ENCODE measurements around the gene CD46. TPM values are rescaled to one million over a fixed set of nuclear protein-coding genes. Genes with fewer than 3 reads are reported as not detected.

The CD46 gene
- total and polyA plus RNA-seq, 10 of the 15 experiments (the other 5 are each of a cell fraction or from before 2014, with no cell fraction given) = 61.1 to 198 (median 81.4) TPM

DNA sequence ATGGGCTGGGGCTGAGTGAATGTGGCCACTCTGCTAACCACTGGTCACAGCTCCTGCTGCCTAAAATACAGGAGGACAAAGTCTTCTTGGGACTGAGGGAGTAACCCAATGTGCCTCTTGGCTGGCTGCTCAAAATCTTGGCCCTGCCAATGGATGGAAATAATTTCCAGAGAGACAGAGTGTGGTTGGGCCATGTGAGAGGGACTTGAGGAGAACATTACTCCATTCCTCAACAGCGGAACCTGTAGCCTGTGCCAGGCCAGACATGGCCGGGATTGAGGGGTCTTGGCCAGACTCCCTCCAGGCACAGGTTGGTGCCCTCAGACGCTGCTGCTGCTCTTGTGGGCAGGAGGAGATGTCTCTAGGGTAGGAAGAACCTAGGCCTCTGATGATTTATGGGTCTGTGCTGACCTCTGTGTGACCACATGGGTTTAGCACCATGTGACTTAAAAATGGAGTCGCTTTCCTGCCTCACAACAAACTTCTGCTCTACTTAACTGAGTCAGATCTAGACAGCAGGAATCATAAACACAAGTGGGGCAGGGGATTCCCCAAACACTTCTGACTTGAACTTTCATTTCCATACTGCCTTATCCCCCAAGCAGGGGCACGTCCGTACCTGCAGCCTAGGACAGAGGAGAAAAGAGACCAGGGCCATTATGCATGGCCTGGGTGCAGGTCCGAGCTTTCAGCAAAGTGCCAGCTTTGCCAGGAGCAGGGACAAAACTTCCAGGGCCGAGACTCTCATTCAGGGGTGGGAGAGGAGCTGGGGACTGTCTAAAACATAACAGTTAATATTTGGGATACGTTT lies 79.9 kb downstream of the CD46 start (continued):
- TF ChIP-seq, protein P1, sequence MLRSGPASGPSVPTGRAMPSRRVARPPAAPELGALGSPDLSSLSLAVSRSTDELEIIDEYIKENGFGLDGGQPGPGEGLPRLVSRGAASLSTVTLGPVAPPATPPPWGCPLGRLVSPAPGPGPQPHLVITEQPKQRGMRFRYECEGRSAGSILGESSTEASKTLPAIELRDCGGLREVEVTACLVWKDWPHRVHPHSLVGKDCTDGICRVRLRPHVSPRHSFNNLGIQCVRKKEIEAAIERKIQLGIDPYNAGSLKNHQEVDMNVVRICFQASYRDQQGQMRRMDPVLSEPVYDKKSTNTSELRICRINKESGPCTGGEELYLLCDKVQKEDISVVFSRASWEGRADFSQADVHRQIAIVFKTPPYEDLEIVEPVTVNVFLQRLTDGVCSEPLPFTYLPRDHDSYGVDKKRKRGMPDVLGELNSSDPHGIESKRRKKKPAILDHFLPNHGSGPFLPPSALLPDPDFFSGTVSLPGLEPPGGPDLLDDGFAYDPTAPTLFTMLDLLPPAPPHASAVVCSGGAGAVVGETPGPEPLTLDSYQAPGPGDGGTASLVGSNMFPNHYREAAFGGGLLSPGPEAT (IDR thresholded peaks at IDR 0.05; ENCODE audit: low read depth) = peak; percentile 94
- TF ChIP-seq GATAD2B (conservative IDR thresholded peaks at IDR 0.05; ENCODE audit: low read depth) (peak; percentile 32; the same call in 1 of the 2 replicates), LARP7 (IDR thresholded peaks at IDR 0.05) (peak; percentile 46; the same call in 1 of the 2 replicates), KDM1A (IDR thresholded peaks at IDR 0.05; ENCODE audit: borderline replicate concordance) (no peak), SMAD1 (IDR thresholded peaks at IDR 0.05; ENCODE audit: low read depth, partially characterized antibody) (peak; percentile 20), NBN (IDR thresholded peaks at IDR 0.05) (peak; percentile 89; the same call in 1 of the 2 replicates), ESRRA (IDR thresholded peaks at IDR 0.05; ENCODE audit: low read length) (no peak), ZZZ3 (IDR thresholded peaks at IDR 0.05; ENCODE audit: control insufficient read depth, insufficient read length, low read depth) (no peak), RBBP5 (conservative IDR thresholded peaks at IDR 0.05) (no peak)
- TF ChIP-seq, protein P2, sequence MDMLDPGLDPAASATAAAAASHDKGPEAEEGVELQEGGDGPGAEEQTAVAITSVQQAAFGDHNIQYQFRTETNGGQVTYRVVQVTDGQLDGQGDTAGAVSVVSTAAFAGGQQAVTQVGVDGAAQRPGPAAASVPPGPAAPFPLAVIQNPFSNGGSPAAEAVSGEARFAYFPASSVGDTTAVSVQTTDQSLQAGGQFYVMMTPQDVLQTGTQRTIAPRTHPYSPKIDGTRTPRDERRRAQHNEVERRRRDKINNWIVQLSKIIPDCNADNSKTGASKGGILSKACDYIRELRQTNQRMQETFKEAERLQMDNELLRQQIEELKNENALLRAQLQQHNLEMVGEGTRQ (IDR thresholded peaks at IDR 0.05; ENCODE audit: borderline replicate concordance, low read depth, low read length) = peak; percentile 92
- TF ChIP-seq, protein P3, sequence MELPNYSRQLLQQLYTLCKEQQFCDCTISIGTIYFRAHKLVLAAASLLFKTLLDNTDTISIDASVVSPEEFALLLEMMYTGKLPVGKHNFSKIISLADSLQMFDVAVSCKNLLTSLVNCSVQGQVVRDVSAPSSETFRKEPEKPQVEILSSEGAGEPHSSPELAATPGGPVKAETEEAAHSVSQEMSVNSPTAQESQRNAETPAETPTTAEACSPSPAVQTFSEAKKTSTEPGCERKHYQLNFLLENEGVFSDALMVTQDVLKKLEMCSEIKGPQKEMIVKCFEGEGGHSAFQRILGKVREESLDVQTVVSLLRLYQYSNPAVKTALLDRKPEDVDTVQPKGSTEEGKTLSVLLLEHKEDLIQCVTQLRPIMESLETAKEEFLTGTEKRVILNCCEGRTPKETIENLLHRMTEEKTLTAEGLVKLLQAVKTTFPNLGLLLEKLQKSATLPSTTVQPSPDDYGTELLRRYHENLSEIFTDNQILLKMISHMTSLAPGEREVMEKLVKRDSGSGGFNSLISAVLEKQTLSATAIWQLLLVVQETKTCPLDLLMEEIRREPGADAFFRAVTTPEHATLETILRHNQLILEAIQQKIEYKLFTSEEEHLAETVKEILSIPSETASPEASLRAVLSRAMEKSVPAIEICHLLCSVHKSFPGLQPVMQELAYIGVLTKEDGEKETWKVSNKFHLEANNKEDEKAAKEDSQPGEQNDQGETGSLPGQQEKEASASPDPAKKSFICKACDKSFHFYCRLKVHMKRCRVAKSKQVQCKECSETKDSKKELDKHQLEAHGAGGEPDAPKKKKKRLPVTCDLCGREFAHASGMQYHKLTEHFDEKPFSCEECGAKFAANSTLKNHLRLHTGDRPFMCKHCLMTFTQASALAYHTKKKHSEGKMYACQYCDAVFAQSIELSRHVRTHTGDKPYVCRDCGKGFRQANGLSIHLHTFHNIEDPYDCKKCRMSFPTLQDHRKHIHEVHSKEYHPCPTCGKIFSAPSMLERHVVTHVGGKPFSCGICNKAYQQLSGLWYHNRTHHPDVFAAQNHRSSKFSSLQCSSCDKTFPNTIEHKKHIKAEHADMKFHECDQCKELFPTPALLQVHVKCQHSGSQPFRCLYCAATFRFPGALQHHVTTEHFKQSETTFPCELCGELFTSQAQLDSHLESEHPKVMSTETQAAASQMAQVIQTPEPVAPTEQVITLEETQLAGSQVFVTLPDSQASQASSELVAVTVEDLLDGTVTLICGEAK (IDR thresholded peaks at IDR 0.05; ENCODE audit: borderline replicate concordance) = no peak
- TF ChIP-seq, protein P4, sequence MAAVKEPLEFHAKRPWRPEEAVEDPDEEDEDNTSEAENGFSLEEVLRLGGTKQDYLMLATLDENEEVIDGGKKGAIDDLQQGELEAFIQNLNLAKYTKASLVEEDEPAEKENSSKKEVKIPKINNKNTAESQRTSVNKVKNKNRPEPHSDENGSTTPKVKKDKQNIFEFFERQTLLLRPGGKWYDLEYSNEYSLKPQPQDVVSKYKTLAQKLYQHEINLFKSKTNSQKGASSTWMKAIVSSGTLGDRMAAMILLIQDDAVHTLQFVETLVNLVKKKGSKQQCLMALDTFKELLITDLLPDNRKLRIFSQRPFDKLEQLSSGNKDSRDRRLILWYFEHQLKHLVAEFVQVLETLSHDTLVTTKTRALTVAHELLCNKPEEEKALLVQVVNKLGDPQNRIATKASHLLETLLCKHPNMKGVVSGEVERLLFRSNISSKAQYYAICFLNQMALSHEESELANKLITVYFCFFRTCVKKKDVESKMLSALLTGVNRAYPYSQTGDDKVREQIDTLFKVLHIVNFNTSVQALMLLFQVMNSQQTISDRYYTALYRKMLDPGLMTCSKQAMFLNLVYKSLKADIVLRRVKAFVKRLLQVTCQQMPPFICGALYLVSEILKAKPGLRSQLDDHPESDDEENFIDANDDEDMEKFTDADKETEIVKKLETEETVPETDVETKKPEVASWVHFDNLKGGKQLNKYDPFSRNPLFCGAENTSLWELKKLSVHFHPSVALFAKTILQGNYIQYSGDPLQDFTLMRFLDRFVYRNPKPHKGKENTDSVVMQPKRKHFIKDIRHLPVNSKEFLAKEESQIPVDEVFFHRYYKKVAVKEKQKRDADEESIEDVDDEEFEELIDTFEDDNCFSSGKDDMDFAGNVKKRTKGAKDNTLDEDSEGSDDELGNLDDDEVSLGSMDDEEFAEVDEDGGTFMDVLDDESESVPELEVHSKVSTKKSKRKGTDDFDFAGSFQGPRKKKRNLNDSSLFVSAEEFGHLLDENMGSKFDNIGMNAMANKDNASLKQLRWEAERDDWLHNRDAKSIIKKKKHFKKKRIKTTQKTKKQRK (IDR thresholded peaks at IDR 0.05; ENCODE audit: low read depth, low read length) = no peak
- TF ChIP-seq, protein P5, sequence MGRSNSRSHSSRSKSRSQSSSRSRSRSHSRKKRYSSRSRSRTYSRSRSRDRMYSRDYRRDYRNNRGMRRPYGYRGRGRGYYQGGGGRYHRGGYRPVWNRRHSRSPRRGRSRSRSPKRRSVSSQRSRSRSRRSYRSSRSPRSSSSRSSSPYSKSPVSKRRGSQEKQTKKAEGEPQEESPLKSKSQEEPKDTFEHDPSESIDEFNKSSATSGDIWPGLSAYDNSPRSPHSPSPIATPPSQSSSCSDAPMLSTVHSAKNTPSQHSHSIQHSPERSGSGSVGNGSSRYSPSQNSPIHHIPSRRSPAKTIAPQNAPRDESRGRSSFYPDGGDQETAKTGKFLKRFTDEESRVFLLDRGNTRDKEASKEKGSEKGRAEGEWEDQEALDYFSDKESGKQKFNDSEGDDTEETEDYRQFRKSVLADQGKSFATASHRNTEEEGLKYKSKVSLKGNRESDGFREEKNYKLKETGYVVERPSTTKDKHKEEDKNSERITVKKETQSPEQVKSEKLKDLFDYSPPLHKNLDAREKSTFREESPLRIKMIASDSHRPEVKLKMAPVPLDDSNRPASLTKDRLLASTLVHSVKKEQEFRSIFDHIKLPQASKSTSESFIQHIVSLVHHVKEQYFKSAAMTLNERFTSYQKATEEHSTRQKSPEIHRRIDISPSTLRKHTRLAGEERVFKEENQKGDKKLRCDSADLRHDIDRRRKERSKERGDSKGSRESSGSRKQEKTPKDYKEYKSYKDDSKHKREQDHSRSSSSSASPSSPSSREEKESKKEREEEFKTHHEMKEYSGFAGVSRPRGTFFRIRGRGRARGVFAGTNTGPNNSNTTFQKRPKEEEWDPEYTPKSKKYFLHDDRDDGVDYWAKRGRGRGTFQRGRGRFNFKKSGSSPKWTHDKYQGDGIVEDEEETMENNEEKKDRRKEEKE (IDR thresholded peaks at IDR 0.05) = no peak
- TF ChIP-seq, protein P6, sequence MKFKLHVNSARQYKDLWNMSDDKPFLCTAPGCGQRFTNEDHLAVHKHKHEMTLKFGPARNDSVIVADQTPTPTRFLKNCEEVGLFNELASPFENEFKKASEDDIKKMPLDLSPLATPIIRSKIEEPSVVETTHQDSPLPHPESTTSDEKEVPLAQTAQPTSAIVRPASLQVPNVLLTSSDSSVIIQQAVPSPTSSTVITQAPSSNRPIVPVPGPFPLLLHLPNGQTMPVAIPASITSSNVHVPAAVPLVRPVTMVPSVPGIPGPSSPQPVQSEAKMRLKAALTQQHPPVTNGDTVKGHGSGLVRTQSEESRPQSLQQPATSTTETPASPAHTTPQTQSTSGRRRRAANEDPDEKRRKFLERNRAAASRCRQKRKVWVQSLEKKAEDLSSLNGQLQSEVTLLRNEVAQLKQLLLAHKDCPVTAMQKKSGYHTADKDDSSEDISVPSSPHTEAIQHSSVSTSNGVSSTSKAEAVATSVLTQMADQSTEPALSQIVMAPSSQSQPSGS (IDR thresholded peaks at IDR 0.05; ENCODE audit: low read length) = peak; percentile 60; the same call in 1 of the 2 replicates
